RWPE1 (cell line): ENCODE results near the gene KRTAP23-1.

Experiments
- CTCF ChIA-PET: fragments of 350-600 bp; sonication (Branson Sonifier 250); formaldehyde crosslinking; extraction: SDS; loops from one replicate; lab custom pipeline; 2021; lab: Yijun Ruan, JAX
- POLR2A ChIA-PET: fragments of 400-600 bp; formaldehyde crosslinking; extraction: SDS; loops from one replicate; lab custom pipeline; 2020; ENCODE audit warnings: antibody characterized with exemption; ENCODE audit not compliant: low non-redundant PET; lab: Yijun Ruan, JAX
- DNase-seq: peaks from one replicate; pipeline ENCODE4 v3.0.0; 2012; ENCODE audit warnings: low spot score
- H3K27ac ChIP-seq: fragments of 450-650 bp; 2 replicates; pipeline ENCODE4 v1.5.1; 2017
- CTCF ChIP-seq: fragments of 450-650 bp; conservative IDR thresholded peaks from 2 replicates; pipeline ENCODE4 v1.5.1; 2017; ENCODE audit warnings: low read depth, mild to moderate bottlenecking

Gene KRTAP23-1

DNA sequence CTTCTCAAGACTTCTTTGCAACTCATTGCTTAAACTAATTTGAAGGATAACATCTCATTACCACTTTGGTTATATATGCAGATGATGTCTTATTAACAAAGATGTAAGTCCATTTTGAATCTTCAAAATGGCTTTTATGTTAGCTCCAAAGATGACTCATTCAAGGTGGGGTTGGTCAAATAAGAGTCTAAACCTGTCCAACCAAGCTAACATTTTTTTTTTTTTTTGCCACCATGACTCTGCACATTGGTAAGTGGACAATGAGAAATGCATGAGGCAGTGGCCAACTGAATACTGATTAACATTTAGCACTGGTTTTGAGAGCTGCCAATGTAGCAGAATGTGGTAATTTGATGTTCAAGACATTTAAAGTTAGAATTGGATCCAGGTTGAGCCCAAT, 10.6 kb downstream of the KRTAP23-1 start:
- H3K27ac ChIP-seq, result no peak overlapping the region
- ChIA-PET POLR2A (no interaction called here), CTCF (interaction anchor here (0.5 kb wide), 1 partner anchor 1643 kb away, joined by 4 read pairs; no protein-coding TSS in a partner anchor)
- DNase-seq, result peak; percentile 12
- TF ChIP-seq CTCF, result no peak

DNA sequence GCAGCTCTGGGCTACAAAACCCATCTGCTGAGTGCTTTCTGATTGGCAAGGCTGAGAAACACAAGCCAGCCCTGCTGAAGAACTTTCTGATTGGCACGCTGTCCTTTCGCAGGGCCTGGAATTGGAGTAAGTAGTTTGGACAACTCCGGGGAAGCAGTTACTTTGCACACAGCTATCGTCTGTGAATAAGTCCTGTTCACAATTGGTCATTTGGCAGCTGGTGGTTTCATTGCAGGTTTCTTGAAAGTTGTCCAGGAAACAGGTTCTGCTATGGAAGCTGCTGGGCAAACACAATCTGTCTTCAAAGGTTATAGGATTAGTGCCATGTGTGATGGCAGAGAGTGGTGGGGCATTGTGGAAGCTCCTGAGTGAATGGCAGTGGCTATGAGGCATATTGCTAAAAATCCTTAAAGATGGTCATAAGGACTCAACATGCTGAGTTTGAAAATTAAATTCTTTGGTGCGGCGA, 11.1 kb downstream of the KRTAP23-1 start, which contains the start of gene KRTAP27-1:
TSS of gene KRTAP27-1 (minus strand) at position 419 of the 469 bp plus-strand sequence. CDS start at position 393, 26 bp downstream.
- no peak for TF ChIP-seq CTCF
- ChIA-PET CTCF (interaction anchor here (0.5 kb wide), 1 partner anchor 1642 kb away, joined by 4 read pairs; no protein-coding TSS in a partner anchor), POLR2A (no interaction called here)
- no peak for DNase-seq
- no peak within 1 kb of the TSS for H3K27ac ChIP-seq

GRCh38 chr21:30336596-30336995, 11.8 kb downstream of the KRTAP23-1 start:
- ChIA-PET POLR2A (no interaction called here), CTCF (no interaction called here)
- peak; percentile 2 for DNase-seq
- no peak overlapping the region for H3K27ac ChIP-seq
- no peak for TF ChIP-seq CTCF

DNA sequence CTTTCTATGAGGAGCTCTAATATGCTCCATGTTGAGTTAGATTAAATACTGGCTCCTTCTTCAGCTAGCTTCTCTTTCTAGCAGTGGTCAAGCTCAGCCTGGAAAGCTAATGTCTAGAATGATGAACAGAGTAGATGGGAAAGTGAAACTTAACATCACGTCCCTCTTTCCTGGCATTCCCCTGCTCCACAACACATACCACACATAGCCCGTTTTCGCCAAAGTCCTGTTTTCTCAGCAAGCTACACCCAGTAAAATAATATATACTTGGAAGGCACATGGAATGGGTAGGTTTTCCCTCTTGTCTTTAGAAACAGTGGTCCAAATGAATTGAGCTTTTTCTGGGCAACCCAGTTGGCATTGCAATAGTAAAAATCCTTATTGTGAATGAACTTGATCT, 14.7 kb downstream of the KRTAP23-1 start:
- DNase-seq, result no peak
- CTCF ChIA-PET, result interaction anchor here (0.6 to 0.7 kb wide), 2 partner anchors 290 to 325 kb away, joined by 3 read pairs; no protein-coding TSS in a partner anchor
- POLR2A ChIA-PET, result no interaction called here
- TF ChIP-seq CTCF, result no peak
- no peak overlapping the region for H3K27ac ChIP-seq

GRCh38 chr21:30332681-30333080, 15.7 kb downstream of the KRTAP23-1 start:
- no peak overlapping the region for H3K27ac ChIP-seq
- POLR2A ChIA-PET, result no interaction called here
- no peak for TF ChIP-seq CTCF
- CTCF ChIA-PET, result no interaction called here
- DNase-seq, result no peak

- peak; percentile 8 for DNase-seq
- no peak for TF ChIP-seq CTCF
- ChIA-PET POLR2A (no interaction called here), CTCF (interaction anchor here (0.6 to 1.0 kb wide), 4 partner anchors 8 to 447 kb away, joined by 3 read pairs; no protein-coding TSS in a partner anchor)
- no peak overlapping the region for H3K27ac ChIP-seq
These were observed 19.1 kb downstream of the KRTAP23-1 start for GRCh38 chr21:30329203-30329875.
